HG03196 (cell line): ENCODE measurements around the gene DPF3.

Experiments used
- ATAC-seq: cut with Tn5 transposase; IDR thresholded peaks from one replicate; pipeline ENCODE4 v1.9.1; 2021; ENCODE audit not compliant: unreplicated experiment

The DPF3 gene

GRCh38 chr14:72606879-72607278, 287.0 kb downstream of the DPF3 start:
- no peak for ATAC-seq

GRCh38 chr14:72605921-72606220, 288.0 kb downstream of the DPF3 start:
- no peak for ATAC-seq

- no peak for ATAC-seq
These were observed 288.6 kb downstream of the DPF3 start for GRCh38 chr14:72605096-72605920.

GRCh38 chr14:72604133-72604532, 289.8 kb downstream of the DPF3 start:
- no peak for ATAC-seq

- ATAC-seq, result no peak
These were observed 290.3 kb downstream of the DPF3 start for GRCh38 chr14:72603639-72604038.

- no peak for ATAC-seq
These were observed 293.2 kb downstream of the DPF3 start for GRCh38 chr14:72600551-72601330.

GRCh38 chr14:72599579-72600470, 294.1 kb downstream of the DPF3 start:
- no peak for ATAC-seq

- ATAC-seq, result no peak
These were observed 295.6 kb downstream of the DPF3 start for GRCh38 chr14:72598306-72598705.

- ATAC-seq, result no peak
These were observed 296.4 kb downstream of the DPF3 start for GRCh38 chr14:72597252-72598233.

GRCh38 chr14:72595152-72595862, 298.6 kb downstream of the DPF3 start:
- no peak for ATAC-seq

- peak; percentile 85 for ATAC-seq
These were observed 299.6 kb downstream of the DPF3 start for GRCh38 chr14:72594099-72594901.

GRCh38 chr14:72591391-72591790, 302.5 kb downstream of the DPF3 start:
- no peak for ATAC-seq

GRCh38 chr14:72590577-72590976, 303.3 kb downstream of the DPF3 start:
- no peak for ATAC-seq

GRCh38 chr14:72589652-72590051, 304.2 kb downstream of the DPF3 start:
- ATAC-seq, result no peak

GRCh38 chr14:72588521-72588920, 305.4 kb downstream of the DPF3 start:
- ATAC-seq, result no peak

- no peak for ATAC-seq
These were observed 310.3 kb downstream of the DPF3 start for GRCh38 chr14:72583316-72584272.

- no peak for ATAC-seq
These were observed 311.3 kb downstream of the DPF3 start for GRCh38 chr14:72582582-72582981.

- ATAC-seq, result no peak
These were observed 315.4 kb downstream of the DPF3 start for GRCh38 chr14:72578514-72578913.
